HepG2 (cell line): ENCODE results near the gene SELENOV. TPM values are rescaled to one million over a fixed set of nuclear protein-coding genes. Genes with fewer than 3 reads are reported as not detected.

Source experiments
- CAMTA2 ChIP-seq: sonication (generic); formaldehyde crosslinking; IDR thresholded peaks from 2 replicates; pipeline ENCODE4 v1.4.0; 2020; ENCODE audit warnings: mild to moderate bottlenecking, missing genetic modification reagents, borderline replicate concordance
- SRSF9 ChIP-seq: fragments of 200-400 bp; formaldehyde crosslinking; IDR thresholded peaks from 2 replicates; pipeline ENCODE4 v1.6.1; 2018; ENCODE audit warnings: borderline replicate concordance, mild to moderate bottlenecking, low read depth, low read length; ENCODE audit not compliant: insufficient read depth, poor library complexity, severe bottlenecking
- ZMAT3 ChIP-seq: sonication (generic); formaldehyde crosslinking; conservative IDR thresholded peaks from 2 replicates; pipeline ENCODE4 v1.7.0; 2021; ENCODE audit warnings: missing genetic modification reagents
- polyA plus RNA-seq, 8 experiments: library from polyadenylated mRNA; depleted of rRNA in 3 of 8; stranded (reverse) in 7 of 8; unstranded in 1 of 8; fragments of >200 nt; fragmentation: Illumina TruSeq in 4 of 8; extraction: Trizol in 4 of 8; gene quantifications; 2 replicates each; pipeline versions ENCODE4 v1.2.1 to v1.2.3, GENCODE V29; 2011 to 2016; ENCODE audit warnings: low read depth in 4 of 8, missing spikeins in 1 of 8, mixed read lengths in 1 of 8; ENCODE audit not compliant: insufficient read depth in 1 of 8
- total RNA-seq, 5 experiments: library from RNA; depleted of rRNA; stranded (reverse); fragments of >200 nt; fragmentation: Illumina TruSeq; extraction: Trizol; gene quantifications; 2 replicates each; pipeline ENCODE4 v1.2.3, GENCODE V29; 2016; ENCODE audit warnings: low read depth in 1 of 5
- TF ChIP-seq, protein P1 (sequence below): sonication (generic); formaldehyde crosslinking; IDR thresholded peaks from 2 replicates; pipeline ENCODE4 v1.9.0; 2021; ENCODE audit warnings: mild to moderate bottlenecking, missing genetic modification reagents
- TF ChIP-seq, protein P2 (sequence below): sonication (generic); formaldehyde crosslinking; IDR thresholded peaks from 2 replicates; pipeline ENCODE4 v1.4.0; 2020; ENCODE audit warnings: missing genetic modification reagents, low read depth, mild to moderate bottlenecking, borderline replicate concordance
- TF ChIP-seq, protein P3 (sequence below): sonication (generic); formaldehyde crosslinking; IDR thresholded peaks from 2 replicates; pipeline ENCODE4 v1.4.0; 2020; ENCODE audit warnings: missing genetic modification reagents
- TF ChIP-seq, protein P4 (sequence below): sonication (generic); formaldehyde crosslinking; IDR thresholded peaks from 2 replicates; pipeline ENCODE4 v1.5.1; 2020; ENCODE audit warnings: mild to moderate bottlenecking, missing genetic modification reagents, borderline replicate concordance

The SELENOV gene
- total and polyA plus RNA-seq, 2 of the 13 experiments (the other 11 are each of a cell fraction or from before 2014, with no cell fraction given), result not detected

DNA sequence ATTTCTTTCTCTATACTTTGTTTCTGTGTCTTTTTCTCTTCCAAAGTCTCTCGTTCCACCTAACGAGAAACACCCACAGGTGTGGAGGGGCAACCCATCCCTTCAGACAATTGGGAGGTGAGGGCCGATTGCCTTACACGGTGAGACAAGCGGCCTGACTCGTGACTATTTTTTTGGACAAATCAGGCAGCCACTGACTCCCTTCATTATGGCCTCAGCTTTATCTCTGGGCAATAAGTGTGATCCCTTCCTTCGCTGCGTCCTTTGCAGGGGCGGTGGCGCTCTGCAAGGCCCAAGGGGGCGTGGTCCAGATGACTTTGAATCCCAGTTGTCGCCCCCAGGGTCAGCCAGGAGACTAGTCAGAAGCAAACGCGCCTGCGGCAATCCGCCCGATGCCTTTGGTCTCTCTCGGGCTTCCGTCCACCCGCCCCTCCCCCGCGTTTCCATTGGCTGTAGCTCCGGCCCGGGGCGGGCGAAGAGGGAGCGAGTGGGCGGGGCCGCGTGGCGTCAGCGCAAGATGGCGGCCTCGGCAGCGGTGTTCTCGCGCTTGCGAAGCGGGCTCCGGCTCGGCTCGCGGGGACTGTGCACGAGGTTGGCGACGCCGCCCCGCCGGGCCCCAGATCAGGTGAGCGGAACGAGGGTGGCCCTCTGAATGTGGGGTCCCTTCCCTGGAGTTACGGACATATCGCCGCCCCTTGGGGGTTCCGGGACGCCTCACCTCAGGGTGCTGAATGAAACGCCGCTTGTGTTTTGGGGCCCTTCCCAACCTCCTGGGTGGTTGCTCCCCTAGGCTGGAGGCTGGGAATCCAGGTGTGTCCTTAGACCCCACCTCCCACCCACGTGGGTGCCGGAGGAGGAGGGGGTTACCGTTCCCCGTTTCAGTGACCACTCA lies 34.4 kb upstream of the SELENOV start, which contains the start of gene TIMM50 (continued):
- TF ChIP-seq, protein P1, sequence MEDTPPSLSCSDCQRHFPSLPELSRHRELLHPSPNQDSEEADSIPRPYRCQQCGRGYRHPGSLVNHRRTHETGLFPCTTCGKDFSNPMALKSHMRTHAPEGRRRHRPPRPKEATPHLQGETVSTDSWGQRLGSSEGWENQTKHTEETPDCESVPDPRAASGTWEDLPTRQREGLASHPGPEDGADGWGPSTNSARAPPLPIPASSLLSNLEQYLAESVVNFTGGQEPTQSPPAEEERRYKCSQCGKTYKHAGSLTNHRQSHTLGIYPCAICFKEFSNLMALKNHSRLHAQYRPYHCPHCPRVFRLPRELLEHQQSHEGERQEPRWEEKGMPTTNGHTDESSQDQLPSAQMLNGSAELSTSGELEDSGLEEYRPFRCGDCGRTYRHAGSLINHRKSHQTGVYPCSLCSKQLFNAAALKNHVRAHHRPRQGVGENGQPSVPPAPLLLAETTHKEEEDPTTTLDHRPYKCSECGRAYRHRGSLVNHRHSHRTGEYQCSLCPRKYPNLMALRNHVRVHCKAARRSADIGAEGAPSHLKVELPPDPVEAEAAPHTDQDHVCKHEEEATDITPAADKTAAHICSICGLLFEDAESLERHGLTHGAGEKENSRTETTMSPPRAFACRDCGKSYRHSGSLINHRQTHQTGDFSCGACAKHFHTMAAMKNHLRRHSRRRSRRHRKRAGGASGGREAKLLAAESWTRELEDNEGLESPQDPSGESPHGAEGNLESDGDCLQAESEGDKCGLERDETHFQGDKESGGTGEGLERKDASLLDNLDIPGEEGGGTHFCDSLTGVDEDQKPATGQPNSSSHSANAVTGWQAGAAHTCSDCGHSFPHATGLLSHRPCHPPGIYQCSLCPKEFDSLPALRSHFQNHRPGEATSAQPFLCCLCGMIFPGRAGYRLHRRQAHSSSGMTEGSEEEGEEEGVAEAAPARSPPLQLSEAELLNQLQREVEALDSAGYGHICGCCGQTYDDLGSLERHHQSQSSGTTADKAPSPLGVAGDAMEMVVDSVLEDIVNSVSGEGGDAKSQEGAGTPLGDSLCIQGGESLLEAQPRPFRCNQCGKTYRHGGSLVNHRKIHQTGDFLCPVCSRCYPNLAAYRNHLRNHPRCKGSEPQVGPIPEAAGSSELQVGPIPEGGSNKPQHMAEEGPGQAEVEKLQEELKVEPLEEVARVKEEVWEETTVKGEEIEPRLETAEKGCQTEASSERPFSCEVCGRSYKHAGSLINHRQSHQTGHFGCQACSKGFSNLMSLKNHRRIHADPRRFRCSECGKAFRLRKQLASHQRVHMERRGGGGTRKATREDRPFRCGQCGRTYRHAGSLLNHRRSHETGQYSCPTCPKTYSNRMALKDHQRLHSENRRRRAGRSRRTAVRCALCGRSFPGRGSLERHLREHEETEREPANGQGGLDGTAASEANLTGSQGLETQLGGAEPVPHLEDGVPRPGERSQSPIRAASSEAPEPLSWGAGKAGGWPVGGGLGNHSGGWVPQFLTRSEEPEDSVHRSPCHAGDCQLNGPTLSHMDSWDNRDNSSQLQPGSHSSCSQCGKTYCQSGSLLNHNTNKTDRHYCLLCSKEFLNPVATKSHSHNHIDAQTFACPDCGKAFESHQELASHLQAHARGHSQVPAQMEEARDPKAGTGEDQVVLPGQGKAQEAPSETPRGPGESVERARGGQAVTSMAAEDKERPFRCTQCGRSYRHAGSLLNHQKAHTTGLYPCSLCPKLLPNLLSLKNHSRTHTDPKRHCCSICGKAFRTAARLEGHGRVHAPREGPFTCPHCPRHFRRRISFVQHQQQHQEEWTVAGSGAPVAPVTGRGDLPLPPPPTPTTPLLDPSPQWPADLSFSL (CRISPR knock-in tag), result no peak
- TF ChIP-seq, protein P2, sequence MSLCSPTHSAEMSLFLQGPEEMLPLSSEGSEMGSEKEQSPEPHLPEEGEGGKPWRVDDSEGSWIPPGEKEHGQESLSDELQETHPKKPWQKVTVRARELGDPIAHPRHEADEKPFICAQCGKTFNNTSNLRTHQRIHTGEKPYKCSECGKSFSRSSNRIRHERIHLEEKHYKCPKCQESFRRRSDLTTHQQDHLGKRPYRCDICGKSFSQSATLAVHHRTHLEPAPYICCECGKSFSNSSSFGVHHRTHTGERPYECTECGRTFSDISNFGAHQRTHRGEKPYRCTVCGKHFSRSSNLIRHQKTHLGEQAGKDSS, result peak; percentile 17; the same call in 1 of the 2 replicates
- TF ChIP-seq, protein P3, sequence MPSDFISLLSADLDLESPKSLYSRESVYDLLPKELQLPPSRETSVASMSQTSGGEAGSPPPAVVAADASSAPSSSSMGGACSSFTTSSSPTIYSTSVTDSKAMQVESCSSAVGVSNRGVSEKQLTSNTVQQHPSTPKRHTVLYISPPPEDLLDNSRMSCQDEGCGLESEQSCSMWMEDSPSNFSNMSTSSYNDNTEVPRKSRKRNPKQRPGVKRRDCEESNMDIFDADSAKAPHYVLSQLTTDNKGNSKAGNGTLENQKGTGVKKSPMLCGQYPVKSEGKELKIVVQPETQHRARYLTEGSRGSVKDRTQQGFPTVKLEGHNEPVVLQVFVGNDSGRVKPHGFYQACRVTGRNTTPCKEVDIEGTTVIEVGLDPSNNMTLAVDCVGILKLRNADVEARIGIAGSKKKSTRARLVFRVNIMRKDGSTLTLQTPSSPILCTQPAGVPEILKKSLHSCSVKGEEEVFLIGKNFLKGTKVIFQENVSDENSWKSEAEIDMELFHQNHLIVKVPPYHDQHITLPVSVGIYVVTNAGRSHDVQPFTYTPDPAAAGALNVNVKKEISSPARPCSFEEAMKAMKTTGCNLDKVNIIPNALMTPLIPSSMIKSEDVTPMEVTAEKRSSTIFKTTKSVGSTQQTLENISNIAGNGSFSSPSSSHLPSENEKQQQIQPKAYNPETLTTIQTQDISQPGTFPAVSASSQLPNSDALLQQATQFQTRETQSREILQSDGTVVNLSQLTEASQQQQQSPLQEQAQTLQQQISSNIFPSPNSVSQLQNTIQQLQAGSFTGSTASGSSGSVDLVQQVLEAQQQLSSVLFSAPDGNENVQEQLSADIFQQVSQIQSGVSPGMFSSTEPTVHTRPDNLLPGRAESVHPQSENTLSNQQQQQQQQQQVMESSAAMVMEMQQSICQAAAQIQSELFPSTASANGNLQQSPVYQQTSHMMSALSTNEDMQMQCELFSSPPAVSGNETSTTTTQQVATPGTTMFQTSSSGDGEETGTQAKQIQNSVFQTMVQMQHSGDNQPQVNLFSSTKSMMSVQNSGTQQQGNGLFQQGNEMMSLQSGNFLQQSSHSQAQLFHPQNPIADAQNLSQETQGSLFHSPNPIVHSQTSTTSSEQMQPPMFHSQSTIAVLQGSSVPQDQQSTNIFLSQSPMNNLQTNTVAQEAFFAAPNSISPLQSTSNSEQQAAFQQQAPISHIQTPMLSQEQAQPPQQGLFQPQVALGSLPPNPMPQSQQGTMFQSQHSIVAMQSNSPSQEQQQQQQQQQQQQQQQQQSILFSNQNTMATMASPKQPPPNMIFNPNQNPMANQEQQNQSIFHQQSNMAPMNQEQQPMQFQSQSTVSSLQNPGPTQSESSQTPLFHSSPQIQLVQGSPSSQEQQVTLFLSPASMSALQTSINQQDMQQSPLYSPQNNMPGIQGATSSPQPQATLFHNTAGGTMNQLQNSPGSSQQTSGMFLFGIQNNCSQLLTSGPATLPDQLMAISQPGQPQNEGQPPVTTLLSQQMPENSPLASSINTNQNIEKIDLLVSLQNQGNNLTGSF, result no peak
- no peak for TF ChIP-seq CAMTA2 (CRISPR knock-in tag)
- peak; percentile 93; the same call in 1 of the 2 replicates for TF ChIP-seq ZMAT3
- TF ChIP-seq, protein P4, sequence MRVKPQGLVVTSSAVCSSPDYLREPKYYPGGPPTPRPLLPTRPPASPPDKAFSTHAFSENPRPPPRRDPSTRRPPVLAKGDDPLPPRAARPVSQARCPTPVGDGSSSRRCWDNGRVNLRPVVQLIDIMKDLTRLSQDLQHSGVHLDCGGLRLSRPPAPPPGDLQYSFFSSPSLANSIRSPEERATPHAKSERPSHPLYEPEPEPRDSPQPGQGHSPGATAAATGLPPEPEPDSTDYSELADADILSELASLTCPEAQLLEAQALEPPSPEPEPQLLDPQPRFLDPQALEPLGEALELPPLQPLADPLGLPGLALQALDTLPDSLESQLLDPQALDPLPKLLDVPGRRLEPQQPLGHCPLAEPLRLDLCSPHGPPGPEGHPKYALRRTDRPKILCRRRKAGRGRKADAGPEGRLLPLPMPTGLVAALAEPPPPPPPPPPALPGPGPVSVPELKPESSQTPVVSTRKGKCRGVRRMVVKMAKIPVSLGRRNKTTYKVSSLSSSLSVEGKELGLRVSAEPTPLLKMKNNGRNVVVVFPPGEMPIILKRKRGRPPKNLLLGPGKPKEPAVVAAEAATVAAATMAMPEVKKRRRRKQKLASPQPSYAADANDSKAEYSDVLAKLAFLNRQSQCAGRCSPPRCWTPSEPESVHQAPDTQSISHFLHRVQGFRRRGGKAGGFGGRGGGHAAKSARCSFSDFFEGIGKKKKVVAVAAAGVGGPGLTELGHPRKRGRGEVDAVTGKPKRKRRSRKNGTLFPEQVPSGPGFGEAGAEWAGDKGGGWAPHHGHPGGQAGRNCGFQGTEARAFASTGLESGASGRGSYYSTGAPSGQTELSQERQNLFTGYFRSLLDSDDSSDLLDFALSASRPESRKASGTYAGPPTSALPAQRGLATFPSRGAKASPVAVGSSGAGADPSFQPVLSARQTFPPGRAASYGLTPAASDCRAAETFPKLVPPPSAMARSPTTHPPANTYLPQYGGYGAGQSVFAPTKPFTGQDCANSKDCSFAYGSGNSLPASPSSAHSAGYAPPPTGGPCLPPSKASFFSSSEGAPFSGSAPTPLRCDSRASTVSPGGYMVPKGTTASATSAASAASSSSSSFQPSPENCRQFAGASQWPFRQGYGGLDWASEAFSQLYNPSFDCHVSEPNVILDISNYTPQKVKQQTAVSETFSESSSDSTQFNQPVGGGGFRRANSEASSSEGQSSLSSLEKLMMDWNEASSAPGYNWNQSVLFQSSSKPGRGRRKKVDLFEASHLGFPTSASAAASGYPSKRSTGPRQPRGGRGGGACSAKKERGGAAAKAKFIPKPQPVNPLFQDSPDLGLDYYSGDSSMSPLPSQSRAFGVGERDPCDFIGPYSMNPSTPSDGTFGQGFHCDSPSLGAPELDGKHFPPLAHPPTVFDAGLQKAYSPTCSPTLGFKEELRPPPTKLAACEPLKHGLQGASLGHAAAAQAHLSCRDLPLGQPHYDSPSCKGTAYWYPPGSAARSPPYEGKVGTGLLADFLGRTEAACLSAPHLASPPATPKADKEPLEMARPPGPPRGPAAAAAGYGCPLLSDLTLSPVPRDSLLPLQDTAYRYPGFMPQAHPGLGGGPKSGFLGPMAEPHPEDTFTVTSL (CRISPR knock-in tag), result no peak
- TF ChIP-seq SRSF9, result no peak
